IPS-NIHi7 (cell line): ENCODE data around the gene CLPTM1L.
"Not testable (repeated sequence)": the region's sequence is repeated elsewhere in the genome, so short reads cannot be mapped to it uniquely, and the experiment has no call there.

Experiments used
- DNase-seq: peaks from one replicate; pipeline ENCODE4 v3.0.0; 2012; ENCODE audit warnings: mixed read lengths; ENCODE audit errors: extremely low spot score

CLPTM1L gene

DNA sequence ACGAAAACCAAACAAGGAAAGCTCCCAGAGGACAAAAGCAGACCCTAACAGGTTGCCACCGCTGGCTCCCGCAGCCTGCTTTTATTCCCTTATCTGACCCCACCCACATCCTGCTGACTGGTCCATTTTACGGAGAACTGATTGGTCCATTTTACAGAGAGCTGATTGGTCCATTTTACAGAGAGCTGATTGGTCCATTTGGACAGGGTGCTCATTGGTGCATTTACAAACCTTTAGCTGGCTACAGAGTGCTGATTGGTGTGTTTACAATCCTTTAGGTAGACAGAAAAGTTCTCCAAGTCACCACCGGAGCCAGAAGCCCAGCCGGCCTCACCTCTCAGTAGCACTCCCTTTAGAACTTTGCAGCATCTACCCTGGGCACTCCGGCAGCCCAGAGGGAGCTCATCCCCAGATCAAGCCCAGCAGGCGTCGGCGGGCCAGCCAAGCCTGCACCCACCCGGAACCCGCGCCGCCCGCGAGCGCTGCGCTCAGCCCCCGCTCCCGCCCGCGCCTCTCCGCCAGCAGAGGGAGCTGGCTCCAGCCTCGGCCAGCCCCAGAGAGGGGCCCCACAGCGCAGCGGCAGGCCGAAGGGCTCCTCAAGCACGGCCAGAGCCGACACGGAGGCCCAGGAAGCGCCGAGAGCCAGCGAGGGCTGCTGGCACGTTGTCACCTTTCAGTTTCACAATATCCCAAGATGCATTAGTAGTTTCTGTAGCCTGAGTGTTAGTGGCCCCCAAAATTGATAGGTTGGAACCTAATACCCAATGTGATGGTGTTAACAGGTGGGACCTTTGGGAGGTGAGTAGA is 35.3 kb upstream of the CLPTM1L start:
- DNase-seq = peak; percentile 63

GRCh38 chr5:1378866-1379659 is 34.2 kb upstream of the CLPTM1L start:
- DNase-seq = no peak

DNA sequence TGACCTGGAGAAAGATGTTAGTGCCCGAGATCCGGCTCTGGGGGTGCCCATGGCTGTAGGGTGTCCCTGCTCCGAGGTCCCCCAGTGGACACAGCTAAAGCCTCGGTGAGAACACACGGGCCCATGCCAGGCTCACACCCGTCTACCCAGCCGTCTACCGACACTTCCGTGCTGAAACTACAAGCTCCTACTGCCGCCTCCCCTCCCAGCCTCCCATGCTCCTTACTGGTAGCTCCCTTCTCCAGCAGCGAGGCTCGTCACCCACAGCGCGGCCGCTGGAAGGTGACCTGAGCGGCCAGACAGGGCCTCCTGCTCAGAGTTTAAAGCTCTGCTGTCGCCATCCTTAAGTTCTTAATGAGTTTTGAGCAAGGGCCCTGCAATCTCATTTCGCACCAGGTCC is 33.2 kb upstream of the CLPTM1L start:
- DNase-seq = no peak

GRCh38 chr5:1376981-1377380 is 32.1 kb upstream of the CLPTM1L start:
- no peak for DNase-seq

DNA sequence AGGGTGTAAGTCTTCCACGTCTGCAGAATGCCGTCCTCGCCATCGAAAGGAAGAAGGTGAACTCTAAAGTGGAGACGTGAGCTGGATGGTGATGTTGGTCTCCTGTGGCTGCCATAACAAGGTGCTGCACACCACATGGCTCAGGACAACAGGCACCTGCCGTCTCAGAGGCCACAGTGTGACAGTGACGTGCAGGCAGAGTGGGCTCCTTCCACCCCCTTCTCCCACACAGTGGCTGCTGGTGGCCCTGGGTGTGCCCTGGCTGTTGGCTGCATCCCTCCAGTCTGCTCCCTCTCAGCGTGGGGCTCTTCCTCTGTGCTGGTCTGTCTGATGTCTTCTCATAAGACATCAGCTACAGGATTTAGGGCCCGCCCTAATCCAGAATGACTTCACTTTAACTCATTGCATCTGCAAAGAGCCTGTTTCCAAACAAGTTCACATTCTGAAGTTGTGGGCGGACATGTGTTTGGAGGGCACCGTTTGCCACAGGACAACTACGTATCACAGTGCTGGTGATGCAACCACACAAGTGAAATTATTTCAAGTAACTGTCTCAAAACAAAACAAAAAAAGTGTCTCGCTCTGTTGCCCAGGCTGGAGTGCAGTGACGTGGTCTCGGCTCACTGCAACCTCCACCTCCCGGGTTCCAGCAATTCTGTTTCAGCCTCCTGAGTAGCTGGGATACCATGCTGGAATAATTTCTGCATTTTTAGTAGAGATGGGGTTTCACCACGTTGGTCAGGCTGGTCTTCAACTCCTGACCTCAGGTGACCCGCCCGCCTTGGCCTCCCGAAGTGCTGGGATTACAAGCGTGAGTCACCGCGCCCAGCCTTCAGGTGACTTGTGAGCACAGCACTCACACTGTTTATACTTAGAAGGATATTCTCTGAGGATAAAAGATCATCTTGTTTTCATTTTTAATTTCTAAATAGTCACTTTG is 31.2 kb upstream of the CLPTM1L start:
- no peak for DNase-seq

DNA sequence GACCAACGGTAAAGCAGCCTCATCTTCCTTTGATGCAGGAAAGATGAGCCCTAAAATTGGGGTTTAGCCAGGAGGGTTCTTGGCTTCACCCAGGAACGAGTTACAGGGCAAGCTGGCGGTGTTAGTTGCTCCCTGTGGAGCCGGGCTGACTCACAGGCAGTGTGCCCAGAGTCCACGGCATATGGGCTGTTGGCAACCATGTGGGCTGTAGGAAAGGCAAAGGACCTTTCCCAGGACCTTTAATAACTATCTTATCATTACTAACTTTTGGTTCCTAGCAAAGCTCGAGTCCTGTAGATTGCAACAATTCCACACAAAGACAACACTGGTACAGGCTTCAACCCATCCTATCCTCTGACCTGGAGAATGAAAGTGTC is 29.8 kb upstream of the CLPTM1L start:
- no peak for DNase-seq

DNA sequence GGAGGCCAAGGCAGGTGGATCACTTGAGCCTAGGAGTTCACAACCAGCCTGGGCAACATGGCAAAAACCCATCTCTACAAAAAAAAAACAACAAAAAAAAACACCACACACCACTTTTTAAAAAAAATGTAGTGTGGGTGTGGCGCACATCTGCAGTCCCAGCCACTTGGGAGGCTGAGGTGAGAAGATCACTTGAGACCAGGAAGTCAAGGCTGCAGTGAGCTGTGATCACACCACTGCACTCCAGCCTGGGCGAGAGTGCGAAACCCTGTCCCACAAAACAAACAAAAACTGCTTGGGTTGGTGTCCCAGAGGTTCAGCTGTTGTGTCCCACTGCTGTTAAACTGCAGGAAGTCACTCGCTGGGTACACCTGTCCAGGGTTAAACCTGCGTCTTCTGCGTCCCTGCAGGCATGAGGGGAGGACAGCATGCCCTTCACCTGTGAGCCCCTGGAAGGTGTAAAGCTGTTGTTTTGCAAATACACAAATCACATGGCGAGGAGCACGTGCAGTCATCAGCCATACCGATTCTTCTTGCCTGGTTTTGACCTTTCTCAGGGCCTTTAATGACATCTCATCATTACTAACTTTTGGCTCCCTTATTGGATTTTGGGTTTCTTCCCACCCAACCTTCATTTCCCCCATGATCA is 29.3 kb upstream of the CLPTM1L start:
- DNase-seq = no peak

DNA sequence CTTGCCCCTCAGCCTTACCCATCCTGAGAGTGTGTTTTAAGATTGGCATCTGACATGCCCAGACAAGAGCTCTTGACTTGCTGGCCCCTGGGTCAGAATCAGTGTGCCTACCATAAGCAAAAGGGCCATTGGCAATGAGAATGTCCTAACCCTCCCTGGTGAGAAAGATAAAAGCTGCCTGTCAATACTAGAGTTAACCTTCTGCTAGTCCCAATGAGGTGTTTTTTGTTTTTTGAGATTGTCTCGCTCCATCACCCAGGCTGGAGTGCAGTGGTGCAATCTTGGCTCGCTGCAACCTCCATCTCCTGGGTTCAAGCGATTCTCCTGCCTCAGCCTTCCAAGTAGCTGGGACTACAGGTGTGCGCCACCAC is 27.1 kb upstream of the CLPTM1L start:
- not testable (repeated sequence) for DNase-seq

DNA sequence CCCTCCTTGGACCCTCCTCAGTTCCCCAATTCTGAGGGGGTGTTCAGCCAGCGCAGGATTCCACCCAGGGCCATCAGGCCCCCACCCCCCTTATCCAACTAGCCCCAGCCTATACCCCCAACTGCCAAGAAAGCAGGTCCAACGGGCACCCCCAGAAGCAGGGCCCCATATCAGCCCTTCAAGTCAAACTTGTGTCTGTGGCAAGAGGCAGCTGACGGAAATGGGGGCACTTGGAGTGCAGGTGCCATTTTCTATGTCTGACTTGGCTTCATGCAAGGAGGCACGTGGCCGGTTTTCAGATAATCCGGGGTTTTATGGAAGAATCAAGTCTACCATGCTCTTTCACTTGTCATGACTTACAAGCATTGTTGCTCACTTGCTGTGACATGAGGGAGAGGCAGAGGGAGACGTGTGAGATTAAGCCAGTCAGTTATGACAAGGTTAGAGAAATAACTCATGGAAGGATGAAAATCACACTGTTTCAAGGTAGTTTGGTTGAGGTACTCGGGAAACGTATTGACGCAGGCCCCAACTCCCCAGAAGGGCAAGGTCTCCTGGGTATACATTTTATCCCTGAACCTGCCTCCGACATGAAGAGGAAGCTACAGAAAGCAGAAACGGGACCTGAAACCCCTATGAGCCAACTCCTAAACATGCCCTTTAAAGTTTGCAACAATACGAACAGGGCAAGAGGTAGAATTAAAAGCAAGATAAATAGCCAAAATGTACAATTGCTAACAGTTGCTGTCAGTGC is 26.5 kb upstream of the CLPTM1L start:
- no peak for DNase-seq

GRCh38 chr5:1370006-1370405 is 25.1 kb upstream of the CLPTM1L start:
- DNase-seq = no peak

GRCh38 chr5:1368756-1369155 is 23.9 kb upstream of the CLPTM1L start:
- no peak for DNase-seq

- no peak for DNase-seq
These were observed 23.3 kb upstream of the CLPTM1L start for GRCh38 chr5:1368236-1368635.

DNA sequence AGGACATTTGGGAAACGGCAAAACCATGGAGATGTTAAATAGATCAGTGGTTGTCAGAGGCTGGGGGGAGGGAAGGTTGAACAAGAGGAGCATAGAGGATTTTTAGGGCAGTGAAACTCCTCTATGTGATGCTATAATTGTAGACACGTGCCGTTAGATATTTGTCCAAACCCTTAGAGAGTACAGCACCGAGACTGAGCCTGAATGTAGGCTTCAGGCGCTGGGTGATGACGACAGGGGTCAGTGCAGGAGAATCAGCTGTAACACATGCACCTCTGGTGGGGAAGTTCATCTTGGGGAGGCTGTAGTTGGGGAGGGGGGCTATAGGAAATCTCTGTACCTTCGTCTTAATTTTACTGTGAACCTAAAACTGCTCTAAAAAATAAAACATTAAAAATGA is 22.2 kb upstream of the CLPTM1L start:
- no peak for DNase-seq

DNA sequence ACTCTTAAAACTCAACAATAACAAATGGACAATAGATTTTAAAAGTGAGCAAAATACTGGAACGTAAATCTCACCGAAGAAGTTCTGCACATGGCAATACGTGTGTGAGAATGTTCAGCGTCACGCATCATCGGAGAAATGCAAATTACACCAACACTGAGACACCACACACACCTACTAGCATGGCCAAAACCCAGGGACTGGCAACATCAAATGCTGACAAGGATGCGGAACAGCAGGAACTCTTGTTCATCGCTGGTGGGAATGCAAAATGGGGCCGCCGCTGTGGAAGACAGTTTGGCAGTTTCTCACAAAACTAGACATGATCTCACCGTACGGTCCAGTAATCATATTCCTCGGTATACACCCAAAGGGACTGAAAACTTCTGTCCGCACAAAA is 21.6 kb upstream of the CLPTM1L start:
- no peak for DNase-seq

DNA sequence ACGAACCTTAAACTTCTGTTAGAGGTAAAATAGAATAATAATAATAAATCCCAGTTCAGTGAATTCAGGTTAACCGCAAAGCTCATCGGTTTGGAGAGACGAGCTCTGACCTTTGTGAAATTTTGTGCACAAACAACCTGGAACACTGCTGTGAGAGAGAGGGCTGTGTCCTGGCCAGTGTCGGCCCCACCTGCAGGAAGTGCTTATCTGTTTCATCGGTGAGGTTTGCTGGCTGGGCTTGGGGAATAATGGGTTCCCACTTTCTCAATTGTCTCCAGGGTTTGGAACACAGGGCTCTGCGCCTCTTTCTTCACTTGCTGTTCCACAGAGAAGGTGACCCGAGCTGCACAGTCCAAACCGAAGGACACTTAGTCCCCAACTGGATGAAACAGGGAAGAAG is 19.3 kb upstream of the CLPTM1L start:
- no peak for DNase-seq

DNA sequence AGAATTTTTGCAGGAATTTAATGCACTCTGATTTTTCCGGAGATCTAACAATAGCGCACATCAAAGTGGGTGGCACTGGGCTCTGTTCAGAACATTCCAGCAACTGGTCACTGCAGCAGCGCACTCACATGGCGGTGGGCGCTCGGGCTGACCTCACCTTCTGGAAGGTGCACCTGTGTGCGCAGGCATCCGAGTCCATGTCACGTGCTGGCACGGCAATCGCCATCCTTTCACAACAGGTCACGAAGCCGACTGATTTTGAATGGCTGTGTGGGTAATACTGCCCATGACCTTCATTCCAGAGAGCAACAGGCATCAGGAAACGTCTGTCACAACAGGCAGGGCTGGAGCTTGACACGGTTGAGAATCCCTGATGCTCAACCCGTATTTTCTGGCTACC is 18.7 kb upstream of the CLPTM1L start:
- no peak for DNase-seq

DNA sequence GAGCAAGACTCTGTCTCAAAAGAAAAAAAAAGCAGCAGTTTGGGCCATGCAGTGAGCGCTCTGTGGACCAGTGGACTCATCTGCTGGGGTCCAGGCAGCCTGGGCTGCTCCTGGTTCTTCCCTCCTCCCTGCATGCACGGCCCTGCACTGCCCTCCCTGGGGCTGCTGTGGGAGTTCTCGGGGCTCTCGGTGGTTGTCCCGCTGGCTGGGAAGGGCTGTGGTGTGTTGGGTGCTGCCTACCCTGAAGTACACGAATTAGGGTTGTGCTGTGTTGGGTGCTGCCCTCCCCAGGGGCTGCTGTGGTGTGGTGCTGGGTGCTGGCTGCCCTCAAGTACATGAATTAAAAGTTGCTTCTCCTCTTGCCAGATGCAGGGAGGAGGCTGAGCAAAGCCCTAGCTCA is 18.3 kb upstream of the CLPTM1L start:
- DNase-seq = no peak

GRCh38 chr5:1362242-1363015 is 17.5 kb upstream of the CLPTM1L start:
- no peak for DNase-seq

- DNase-seq = no peak
These were observed 16.0 kb upstream of the CLPTM1L start for GRCh38 chr5:1360861-1361260.

DNA sequence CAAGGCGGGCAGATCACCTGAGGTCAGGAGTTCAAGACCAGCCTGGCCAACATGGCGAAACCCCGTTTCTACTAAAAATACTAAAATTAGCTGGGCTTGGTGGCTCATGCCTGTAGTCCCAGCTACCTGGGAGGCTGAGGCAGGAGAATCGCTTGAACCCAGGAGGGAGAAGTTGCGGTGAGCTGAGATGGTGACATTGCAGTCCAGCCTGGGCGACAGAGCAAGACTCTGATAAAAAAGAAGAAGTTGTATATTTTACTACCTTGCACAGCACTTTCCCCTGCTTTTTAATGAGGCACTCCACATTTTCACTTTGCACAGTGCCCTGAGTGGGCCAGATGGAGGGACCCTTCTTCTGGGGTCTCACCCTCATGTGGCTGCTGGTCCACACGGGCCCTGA is 15.5 kb upstream of the CLPTM1L start:
- DNase-seq = not testable (repeated sequence)
